ENCODE results near the gene LRG1. TPM values are rescaled to one million over a fixed set of nuclear protein-coding genes. Genes with fewer than 3 reads are reported as not detected.

Gene LRG1
- polyA plus RNA-seq, 1 donor (not counting 4 experiments of a cell fraction or from before 2014, with no cell fraction given): 1.2 TPM

DNA sequence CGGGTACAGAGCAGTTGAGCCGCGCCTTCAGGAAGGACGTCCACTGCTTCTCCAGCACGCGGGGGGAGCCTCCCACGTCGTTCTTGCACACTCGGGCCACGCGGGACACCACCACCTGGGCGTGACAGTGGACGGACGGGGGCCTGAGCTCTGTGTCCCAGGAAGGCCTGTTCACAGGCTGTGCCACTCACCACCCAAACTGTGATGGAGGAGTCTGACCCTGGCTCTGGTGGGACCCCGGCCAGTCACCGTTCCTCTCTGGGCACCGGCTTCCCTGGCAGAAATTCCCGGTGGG, 12.6 kb upstream of the LRG1 start:
- no peaks in the 10 kb centered on the region for H3K79me2 ChIP-seq (ENCODE audit: control insufficient read depth, insufficient read depth, low read length)
- no peak overlapping the region for H3K9ac ChIP-seq (ENCODE audit: control insufficient read depth, extremely low read depth, insufficient read depth, low read length)
- H3K36me3 ChIP-seq (ENCODE audit: control insufficient read depth in 2 of 2, extremely low read depth in 1 of 2, insufficient read depth in 2 of 2, low read length in 2 of 2): no peaks in the 10 kb centered on the region
- no peaks in the 10 kb centered on the region for H3K9me3 ChIP-seq (ENCODE audit: control insufficient read depth, low read depth, low read length)
- H3K4me1 ChIP-seq (ENCODE audit: control insufficient read depth, extremely low read depth, insufficient read depth, low read length): no peaks in the 10 kb centered on the region
- dilution Hi-C loops (cut with MboI; ENCODE audit: extremely low pct_ligation_motif_present, low sequenced_read_pairs): no loop called here
- no peaks in the 10 kb centered on the region for H4K20me1 ChIP-seq (ENCODE audit: control insufficient read depth, extremely low read depth, insufficient read depth, low read length)
- no peak overlapping the region for H3K4me2 ChIP-seq (ENCODE audit: control insufficient read depth, extremely low read depth, insufficient read depth, low read depth, low read length)
- FAIRE-seq (no peak), DNase-seq (ENCODE audit: low read depth, low spot score) (no peak)
- H3K4me3 ChIP-seq (ENCODE audit: control insufficient read depth in 2 of 3, extremely low read depth in 1 of 3, insufficient read depth in 2 of 3, low read depth in 1 of 3, low read length in 3 of 3): no peak overlapping the region
- no peak overlapping the region for H3K27ac ChIP-seq (ENCODE audit: control insufficient read depth, insufficient read depth, low read length)
- H3K27me3 ChIP-seq (ENCODE audit: control insufficient read depth, extremely low read depth, insufficient read depth, low read length): no peaks in the 10 kb centered on the region
- no peaks in the 10 kb centered on the region for H3K9me1 ChIP-seq (ENCODE audit: control insufficient read depth, extremely low read depth, insufficient read depth, low read length)
- no peak overlapping the region for H2AFZ ChIP-seq (ENCODE audit: control insufficient read depth, low read length)
- TF ChIP-seq, protein P1, sequence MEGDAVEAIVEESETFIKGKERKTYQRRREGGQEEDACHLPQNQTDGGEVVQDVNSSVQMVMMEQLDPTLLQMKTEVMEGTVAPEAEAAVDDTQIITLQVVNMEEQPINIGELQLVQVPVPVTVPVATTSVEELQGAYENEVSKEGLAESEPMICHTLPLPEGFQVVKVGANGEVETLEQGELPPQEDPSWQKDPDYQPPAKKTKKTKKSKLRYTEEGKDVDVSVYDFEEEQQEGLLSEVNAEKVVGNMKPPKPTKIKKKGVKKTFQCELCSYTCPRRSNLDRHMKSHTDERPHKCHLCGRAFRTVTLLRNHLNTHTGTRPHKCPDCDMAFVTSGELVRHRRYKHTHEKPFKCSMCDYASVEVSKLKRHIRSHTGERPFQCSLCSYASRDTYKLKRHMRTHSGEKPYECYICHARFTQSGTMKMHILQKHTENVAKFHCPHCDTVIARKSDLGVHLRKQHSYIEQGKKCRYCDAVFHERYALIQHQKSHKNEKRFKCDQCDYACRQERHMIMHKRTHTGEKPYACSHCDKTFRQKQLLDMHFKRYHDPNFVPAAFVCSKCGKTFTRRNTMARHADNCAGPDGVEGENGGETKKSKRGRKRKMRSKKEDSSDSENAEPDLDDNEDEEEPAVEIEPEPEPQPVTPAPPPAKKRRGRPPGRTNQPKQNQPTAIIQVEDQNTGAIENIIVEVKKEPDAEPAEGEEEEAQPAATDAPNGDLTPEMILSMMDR (optimal IDR thresholded peaks at IDR 0.05 in 1 of 3, IDR thresholded peaks at IDR 0.05 in 1 of 3, conservative IDR thresholded peaks at IDR 0.05 in 1 of 3; ENCODE audit: extremely low read depth in 1 of 3, insufficient read depth in 2 of 3, low read length in 3 of 3): no peak
- no peak for TF ChIP-seq EZH2 (IDR thresholded peaks at IDR 0.05; ENCODE audit: low read length)

DNA sequence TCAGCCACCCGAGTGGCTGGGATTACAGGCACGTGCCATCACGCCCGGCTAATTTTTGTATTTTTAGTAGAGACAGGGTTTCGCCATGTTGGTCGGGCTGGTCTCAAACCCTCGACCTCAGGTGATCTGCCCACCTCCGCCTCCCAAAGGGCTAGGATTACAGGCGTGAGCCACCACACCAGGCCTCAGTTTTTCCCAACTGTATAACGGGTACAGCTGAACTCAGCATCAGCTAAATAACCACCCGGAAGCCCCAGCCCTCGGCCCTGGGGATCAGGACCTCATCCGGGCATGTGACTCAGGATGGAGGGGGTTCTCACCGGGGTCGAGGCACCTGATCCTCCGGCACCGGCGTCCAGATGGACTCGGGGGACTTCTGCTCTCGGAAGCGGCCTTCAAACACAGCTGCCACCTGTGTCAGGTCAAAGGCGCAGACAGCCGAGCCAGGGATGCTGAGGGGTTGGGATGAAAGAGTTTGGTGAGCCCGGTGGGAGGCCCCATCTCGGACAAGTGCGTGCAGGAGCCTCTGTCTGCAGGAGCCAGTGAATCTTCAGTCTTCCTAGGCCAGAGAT, 10.7 kb upstream of the LRG1 start:
- Histone ChIP-seq H2AFZ (ENCODE audit: control insufficient read depth, low read length) (no peak overlapping the region), H3K27ac (ENCODE audit: control insufficient read depth, insufficient read depth, low read length) (no peak overlapping the region), H3K9me1 (ENCODE audit: control insufficient read depth, extremely low read depth, insufficient read depth, low read length) (no peaks in the 10 kb centered on the region), H3K4me3 (ENCODE audit: control insufficient read depth in 2 of 3, extremely low read depth in 1 of 3, insufficient read depth in 2 of 3, low read depth in 1 of 3, low read length in 3 of 3) (no peak overlapping the region), H3K9ac (ENCODE audit: control insufficient read depth, extremely low read depth, insufficient read depth, low read length) (no peak overlapping the region), H3K79me2 (ENCODE audit: control insufficient read depth, insufficient read depth, low read length) (no peaks in the 10 kb centered on the region), H3K36me3 (ENCODE audit: control insufficient read depth in 2 of 2, extremely low read depth in 1 of 2, insufficient read depth in 2 of 2, low read length in 2 of 2) (no peaks in the 10 kb centered on the region), H3K27me3 (ENCODE audit: control insufficient read depth, extremely low read depth, insufficient read depth, low read length) (no peaks in the 10 kb centered on the region), H3K9me3 (ENCODE audit: control insufficient read depth, low read depth, low read length) (no peaks in the 10 kb centered on the region), H4K20me1 (ENCODE audit: control insufficient read depth, extremely low read depth, insufficient read depth, low read length) (no peaks in the 10 kb centered on the region), H3K4me1 (ENCODE audit: control insufficient read depth, extremely low read depth, insufficient read depth, low read length) (no peaks in the 10 kb centered on the region), H3K4me2 (ENCODE audit: control insufficient read depth, extremely low read depth, insufficient read depth, low read depth, low read length) (no peak overlapping the region)
- FAIRE-seq: no peak
- dilution Hi-C loops (cut with MboI; ENCODE audit: extremely low pct_ligation_motif_present, low sequenced_read_pairs): no loop called here
- TF ChIP-seq, protein P1 (optimal IDR thresholded peaks at IDR 0.05 in 1 of 3, IDR thresholded peaks at IDR 0.05 in 1 of 3, conservative IDR thresholded peaks at IDR 0.05 in 1 of 3; ENCODE audit: extremely low read depth in 1 of 3, insufficient read depth in 2 of 3, low read length in 3 of 3): no peak
- TF ChIP-seq EZH2 (IDR thresholded peaks at IDR 0.05; ENCODE audit: low read length): no peak
- DNase-seq (ENCODE audit: low read depth, low spot score): no peak
